Measurements from ENCODE around the gene GALR2. TPM values are rescaled to one million over a fixed set of nuclear protein-coding genes. Genes with fewer than 3 reads are reported as not detected.

The GALR2 gene
- total RNA-seq, 1 donor from 2014 or later, result 0.17 TPM

- TF ChIP-seq, protein P1, sequence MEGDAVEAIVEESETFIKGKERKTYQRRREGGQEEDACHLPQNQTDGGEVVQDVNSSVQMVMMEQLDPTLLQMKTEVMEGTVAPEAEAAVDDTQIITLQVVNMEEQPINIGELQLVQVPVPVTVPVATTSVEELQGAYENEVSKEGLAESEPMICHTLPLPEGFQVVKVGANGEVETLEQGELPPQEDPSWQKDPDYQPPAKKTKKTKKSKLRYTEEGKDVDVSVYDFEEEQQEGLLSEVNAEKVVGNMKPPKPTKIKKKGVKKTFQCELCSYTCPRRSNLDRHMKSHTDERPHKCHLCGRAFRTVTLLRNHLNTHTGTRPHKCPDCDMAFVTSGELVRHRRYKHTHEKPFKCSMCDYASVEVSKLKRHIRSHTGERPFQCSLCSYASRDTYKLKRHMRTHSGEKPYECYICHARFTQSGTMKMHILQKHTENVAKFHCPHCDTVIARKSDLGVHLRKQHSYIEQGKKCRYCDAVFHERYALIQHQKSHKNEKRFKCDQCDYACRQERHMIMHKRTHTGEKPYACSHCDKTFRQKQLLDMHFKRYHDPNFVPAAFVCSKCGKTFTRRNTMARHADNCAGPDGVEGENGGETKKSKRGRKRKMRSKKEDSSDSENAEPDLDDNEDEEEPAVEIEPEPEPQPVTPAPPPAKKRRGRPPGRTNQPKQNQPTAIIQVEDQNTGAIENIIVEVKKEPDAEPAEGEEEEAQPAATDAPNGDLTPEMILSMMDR (conservative IDR thresholded peaks at IDR 0.05; ENCODE audit: low read depth, low read length), result peak; percentile 32
- no peak for DNase-seq (ENCODE audit: low read depth)
- H3K4me3 ChIP-seq (ENCODE audit: low read depth, low read length), result no peak overlapping the region
Observed at GRCh38 chr17:76124582-76125390, 50.2 kb downstream of the GALR2 start.

DNA sequence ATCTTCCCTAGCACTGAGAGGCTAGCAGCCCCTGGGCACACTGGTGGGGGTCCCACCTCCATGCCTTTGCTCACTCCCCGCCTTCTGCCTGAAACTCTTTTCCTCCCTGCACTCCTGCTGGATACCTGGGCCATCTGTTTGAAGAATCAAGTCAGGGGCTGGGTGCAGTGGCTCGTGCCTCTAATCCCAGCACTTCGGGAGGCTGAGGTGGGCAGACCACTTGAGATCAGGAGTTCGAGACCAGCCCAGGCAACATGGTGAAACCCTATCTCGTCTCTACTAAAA is 50.8 kb downstream of the GALR2 start:
- TF ChIP-seq, protein P1 (conservative IDR thresholded peaks at IDR 0.05; ENCODE audit: low read depth, low read length), result no peak
- DNase-seq (ENCODE audit: low read depth), result no peak
- H3K4me3 ChIP-seq (ENCODE audit: low read depth, low read length), result no peak overlapping the region

DNA sequence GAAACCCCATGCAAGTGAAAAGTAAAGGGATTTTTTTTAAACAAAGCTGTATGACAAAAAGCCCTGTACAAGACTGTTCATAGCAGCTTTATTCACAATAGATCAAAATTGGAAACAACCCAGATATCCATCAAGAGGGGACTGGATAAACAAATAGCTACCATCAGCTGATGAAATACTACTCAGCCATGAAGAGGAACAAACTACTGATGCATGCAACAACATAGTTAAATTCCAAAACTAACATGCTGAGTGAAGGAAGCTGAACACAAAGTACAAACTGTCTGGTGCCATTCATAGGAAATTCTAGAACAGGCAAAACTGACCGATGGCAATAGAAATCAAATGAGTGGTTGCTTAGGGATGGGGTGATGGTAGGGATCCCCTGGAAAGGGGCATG is 51.3 kb downstream of the GALR2 start:
- no peak overlapping the region for H3K4me3 ChIP-seq (ENCODE audit: low read depth, low read length)
- TF ChIP-seq, protein P1 (conservative IDR thresholded peaks at IDR 0.05; ENCODE audit: low read depth, low read length), result no peak
- no peak for DNase-seq (ENCODE audit: low read depth)

Other genes with a start within 250 kb of the GALR2 start
- 9.2 and 17.8 TPM in 2 replicates for gene UNC13D, start 230.4 kb upstream of the GALR2 start, total RNA-seq
- 65.5 and 69.2 TPM in 2 replicates for gene WBP2, start 219.4 kb upstream of the GALR2 start, total RNA-seq
- gene TRIM47, start 196.2 kb upstream of the GALR2 start, total RNA-seq, result 51.2 and 68.7 TPM in 2 replicates
- 24.7 and 28.6 TPM in 2 replicates for gene TRIM65, start 177.8 kb upstream of the GALR2 start, total RNA-seq
- 38.3 and 47.9 TPM in 2 replicates for gene MRPL38, start 169.9 kb upstream of the GALR2 start, total RNA-seq
- gene FBF1, start 133.7 kb upstream of the GALR2 start, total RNA-seq, result 5.5 and 9.0 TPM in 2 replicates
- gene ACOX1, start 95.6 kb upstream of the GALR2 start, total RNA-seq, result 22.2 and 35.1 TPM in 2 replicates
- 25.3 and 41.6 TPM in 2 replicates for gene TEN1, start 95.5 kb upstream of the GALR2 start, total RNA-seq
- 0.17 and 1.7 TPM in 2 replicates for gene CDK3, start 73.9 kb upstream of the GALR2 start, total RNA-seq
- 22.2 and 24.8 TPM in 2 replicates for gene EVPL, start 47.5 kb upstream of the GALR2 start, total RNA-seq
- gene SRP68, start 2.3 kb upstream of the GALR2 start, total RNA-seq, result 15.3 and 32.6 TPM in 2 replicates
- gene ZACN, start 4.4 kb downstream of the GALR2 start, total RNA-seq, result not detected in 2 replicates
- 39.6 and 66.6 TPM in 2 replicates for gene EXOC7, start 29.0 kb downstream of the GALR2 start, total RNA-seq
- 2.6 and 3.0 TPM in 2 replicates for gene FOXJ1, start 66.5 kb downstream of the GALR2 start, total RNA-seq
- gene RNF157, start 165.7 kb downstream of the GALR2 start, total RNA-seq, result 5.0 and 10.0 TPM in 2 replicates
- 24.5 and 26.3 TPM in 2 replicates for gene UBALD2, start 190.6 kb downstream of the GALR2 start, total RNA-seq
- 0.69 and 2.0 TPM in 2 replicates for gene QRICH2, start 233.5 kb downstream of the GALR2 start, total RNA-seq

All from epithelial cell of proximal tubule (primary cell).